GM18951 (cell line): ENCODE data around the gene PRKAG2.
"Not testable (repeated sequence)": the region's sequence is repeated elsewhere in the genome, so short reads cannot be mapped to it uniquely, and the experiment has no call there.

Experiments
- POLR2A ChIP-seq: IDR thresholded peaks from 4 replicates; pipeline ENCODE4 v1.6.1; 2011; ENCODE audit warnings: mild to moderate bottlenecking; ENCODE audit not compliant: insufficient read length, insufficient read depth; ENCODE audit errors: extremely low read depth
- in situ Hi-C: fragments of 300-500 bp; cut with MboI; formaldehyde crosslinking; loops from one replicate; pipeline ENCODE4 v1.12.0; 2022; ENCODE audit warnings: low sequenced_read_pairs, mixed read lengths, inconsistent platforms; ENCODE audit not compliant: unreplicated experiment

PRKAG2 gene

GRCh38 chr7:151552352-151553028, 324.4 kb downstream of the PRKAG2 start:
- in situ Hi-C loops, result no loop called here

GRCh38 chr7:151551820-151552219, 325.1 kb downstream of the PRKAG2 start:
- in situ Hi-C loops, result no loop called here
- no peak for TF ChIP-seq POLR2A

More at GRCh38 chr7:151552352-151553028, 324.4 kb downstream of the PRKAG2 start:
- no peak for TF ChIP-seq POLR2A

DNA sequence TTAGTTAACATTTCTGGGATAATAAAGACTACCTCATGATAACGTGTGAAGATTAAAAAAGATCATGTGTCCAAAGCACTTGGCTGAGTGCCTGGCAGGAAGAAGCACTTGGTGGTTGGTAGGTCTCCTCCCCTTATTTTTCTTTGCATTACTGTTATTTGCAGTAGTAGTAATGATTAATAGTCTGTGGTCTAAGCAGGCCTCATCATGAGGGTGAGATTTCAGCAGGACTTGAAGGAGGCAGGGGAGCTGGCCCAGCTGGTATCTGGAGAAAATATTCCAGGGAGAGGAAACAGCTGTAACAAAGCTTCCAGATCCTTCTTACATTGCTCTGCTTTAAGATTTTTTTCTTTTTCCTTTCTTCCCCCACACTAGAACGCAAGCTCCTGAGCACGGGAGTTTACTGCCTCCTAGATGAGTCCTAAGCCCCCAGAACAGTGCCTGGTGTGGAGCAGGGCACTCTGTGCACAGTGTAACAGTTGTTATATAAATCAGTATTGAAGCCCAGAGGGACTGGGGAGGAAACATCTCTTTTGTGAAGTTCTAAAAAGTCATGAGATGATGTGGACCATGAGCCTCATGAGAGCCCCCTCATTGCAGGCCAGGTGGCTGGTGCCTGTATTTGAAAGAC, 326.1 kb downstream of the PRKAG2 start:
- TF ChIP-seq POLR2A, result no peak
- in situ Hi-C loops, result no loop called here

- no peak for TF ChIP-seq POLR2A
- in situ Hi-C loops, result no loop called here
Measured at GRCh38 chr7:151549644-151550043, 327.3 kb downstream of the PRKAG2 start.

- no peak for TF ChIP-seq POLR2A
Measured at GRCh38 chr7:151549083-151549482, 327.8 kb downstream of the PRKAG2 start.

DNA sequence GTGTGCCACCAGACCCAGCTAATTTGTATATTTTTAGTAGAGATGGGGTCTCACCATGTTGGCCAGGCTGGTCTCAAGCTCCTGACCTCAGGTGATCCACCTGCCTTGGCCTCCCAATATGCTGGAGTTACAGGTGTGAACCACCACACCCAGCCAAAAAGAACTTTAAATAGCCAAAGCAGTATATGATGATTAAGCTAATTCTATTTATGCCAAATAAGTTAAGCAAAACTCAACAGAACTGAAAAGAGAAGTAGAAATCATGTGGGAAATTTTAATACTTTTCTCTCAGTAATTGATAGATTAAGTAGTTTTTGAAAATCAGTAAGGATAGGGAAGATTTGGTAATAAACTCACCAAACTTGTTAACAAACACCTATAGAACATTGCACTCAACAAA, 332.7 kb downstream of the PRKAG2 start:
- TF ChIP-seq POLR2A, result no peak
- in situ Hi-C loops, result no loop called here

More at GRCh38 chr7:151549083-151549482, 327.8 kb downstream of the PRKAG2 start:
- in situ Hi-C loops, result no loop called here

GRCh38 chr7:151542606-151543130, 334.2 kb downstream of the PRKAG2 start:
- TF ChIP-seq POLR2A, result no peak
- in situ Hi-C loops, result no loop called here

DNA sequence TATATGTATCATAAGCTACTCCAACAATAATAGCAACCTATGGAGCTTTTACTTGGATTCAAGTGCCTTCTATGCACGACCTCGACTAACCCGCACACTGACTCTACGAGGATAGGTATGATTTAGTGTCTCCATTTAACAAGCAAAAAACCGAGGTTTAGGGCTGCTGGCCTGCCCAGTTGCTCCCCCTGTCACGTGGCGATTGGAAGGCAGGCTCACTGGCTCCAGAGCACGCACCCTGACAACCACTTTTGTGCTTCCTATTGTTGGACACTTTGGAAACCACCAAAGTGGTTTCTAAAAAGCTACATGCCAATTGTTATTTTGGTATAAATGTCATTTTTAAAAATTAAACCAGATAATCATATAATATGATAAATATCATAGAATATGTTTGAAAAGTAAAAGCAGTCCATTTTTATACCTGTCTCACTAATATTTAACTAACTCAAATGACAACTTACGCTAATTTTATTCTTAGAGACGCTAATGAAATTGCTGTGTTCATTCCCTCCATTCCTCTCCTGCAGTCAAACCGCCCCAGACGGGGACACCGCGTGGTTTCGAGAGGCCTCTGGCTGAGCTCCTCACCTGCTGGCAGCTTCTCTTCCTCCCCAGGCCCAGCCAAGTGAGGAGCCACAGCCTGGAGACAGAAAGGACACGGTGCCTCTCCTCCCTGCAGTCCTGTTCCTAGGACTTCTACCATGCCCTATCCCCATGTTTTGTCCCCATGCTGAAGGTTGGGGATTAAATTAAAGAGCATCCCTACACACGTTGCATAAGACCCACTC, 335.0 kb downstream of the PRKAG2 start:
- no peak for TF ChIP-seq POLR2A
- in situ Hi-C loops, result no loop called here

DNA sequence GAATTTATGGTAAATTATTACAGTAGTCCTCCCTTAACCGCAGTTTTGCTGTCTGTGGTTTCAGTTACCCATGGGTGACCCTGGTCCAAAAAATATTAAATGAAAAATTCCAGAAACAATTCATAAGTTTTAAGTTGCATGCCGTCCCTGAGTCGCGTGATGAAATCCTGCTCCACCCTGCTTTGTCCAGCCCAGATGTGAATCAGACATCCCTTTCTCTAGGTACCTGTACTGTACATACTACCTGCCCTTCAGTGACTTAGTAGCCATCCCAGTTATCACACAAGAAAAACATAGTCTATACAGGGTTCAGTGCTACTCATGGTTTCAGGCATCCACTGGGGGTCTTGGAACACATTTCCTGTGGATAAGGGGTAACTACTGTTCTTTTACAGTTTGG, 336.8 kb downstream of the PRKAG2 start:
- TF ChIP-seq POLR2A, result no peak
- in situ Hi-C loops, result no loop called here

DNA sequence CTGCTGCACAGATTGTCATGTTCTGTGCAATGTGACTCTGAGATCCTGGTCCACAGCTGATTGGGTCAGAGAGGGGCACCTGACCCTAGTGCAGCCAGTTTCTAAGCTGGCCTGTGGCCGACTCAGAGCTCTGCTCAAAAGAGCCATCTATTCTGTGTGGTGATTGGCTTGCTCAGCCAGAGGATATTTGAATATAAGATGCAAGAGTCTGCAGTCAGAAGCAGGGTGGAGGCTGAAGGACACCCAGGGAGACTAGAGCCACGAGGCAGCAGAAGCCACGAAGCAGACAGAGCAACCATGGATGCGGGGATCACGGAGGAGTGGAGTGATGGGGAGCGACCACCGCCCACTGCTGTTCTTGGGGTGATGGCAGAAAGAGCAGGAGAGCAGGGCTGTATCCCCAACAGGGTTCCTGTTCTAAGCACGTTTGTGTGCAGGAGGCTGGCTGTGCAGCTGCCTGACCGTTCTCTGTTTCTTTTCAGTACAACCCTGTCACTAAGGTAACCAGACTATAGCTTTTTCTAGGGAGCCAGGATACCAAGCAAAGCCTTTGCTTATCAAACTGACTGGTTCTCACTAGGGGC, 337.7 kb downstream of the PRKAG2 start:
- in situ Hi-C loops, result no loop called here

GRCh38 chr7:151537818-151538561, 338.9 kb downstream of the PRKAG2 start:
- in situ Hi-C loops, result no loop called here
- no peak for TF ChIP-seq POLR2A

More for the DNA sequence above, 337.7 kb downstream of the PRKAG2 start:
- TF ChIP-seq POLR2A, result no peak

GRCh38 chr7:151536178-151536577, 340.7 kb downstream of the PRKAG2 start:
- in situ Hi-C loops, result not testable (repeated sequence)
